Gastrocnemius medialis (tissue), 4 donors: ENCODE measurements around the gene APELA. TPM values are rescaled to one million over a fixed set of nuclear protein-coding genes. Genes with fewer than 3 reads are reported as not detected.
"Not testable (repeated sequence)": the region's sequence is repeated elsewhere in the genome, so short reads cannot be mapped to it uniquely, and the experiment has no call there.

Source experiments
- ATAC-seq, 2 donors: fragments of 150-250 bp; one replicate each; pipeline ENCODE4 v1.9.1; 2016
- DNase-seq, 2 donors: peaks; one replicate each; pipeline ENCODE4 v3.0.0-alpha.2; 2019
- H3K27ac ChIP-seq, 4 donors: fragments of 200-600 bp; sonication (generic); 1 replicate in 1 of 4; 2 replicates in 3 of 4; pipeline ENCODE4 v1.5.1; 2016 to 2018; ENCODE audit warnings: mild to moderate bottlenecking in 2 of 4, moderate library complexity in 1 of 4
- H3K27me3 ChIP-seq, 3 donors: fragments of 200-600 bp; sonication (generic) in 2 of 3; 1 replicate in 1 of 3; 2 replicates in 2 of 3; pipeline versions ENCODE4 v1.5.1 to v1.6.0; 2016 to 2019; ENCODE audit warnings: mild to moderate bottlenecking in 1 of 3, moderate library complexity in 1 of 3
- H3K36me3 ChIP-seq, 2 donors: fragments of 200-600 bp; sonication (generic) in 1 of 2; one replicate each; pipeline ENCODE4 v1.5.1; 2017 to 2018
- H3K4me1 ChIP-seq, 2 donors: fragments of 200-600 bp; sonication (generic) in 1 of 2; one replicate each; pipeline ENCODE4 v1.5.1; 2016 to 2017; ENCODE audit warnings: mild to moderate bottlenecking in 2 of 2
- H3K4me3 ChIP-seq, 4 donors: fragments of 200-600 bp; sonication (generic) in 3 of 4; 1 replicate in 1 of 4; 2 replicates in 3 of 4; pipeline ENCODE4 v1.5.1; 2016 to 2019; ENCODE audit warnings: mild to moderate bottlenecking in 2 of 4
- H3K9me3 ChIP-seq, 3 donors: fragments of 200-600 bp; sonication (generic) in 2 of 3; 1 replicate in 1 of 3; 2 replicates in 2 of 3; pipeline ENCODE4 v1.5.1; 2016 to 2019
- POLR2A ChIP-seq, 2 donors: fragments of 450-650 bp; IDR thresholded peaks; one replicate each; pipeline ENCODE4 v1.6.1; 2017; ENCODE audit warnings: antibody characterized with exemption in 2 of 2, mild to moderate bottlenecking in 2 of 2, moderate library complexity in 2 of 2
- in situ Hi-C, 4 donors: fragments of 200-750 bp; cut with MboI; loops; one replicate each; pipeline versions ENCODE4 v1.15.0 to v1.8.0; 2017; ENCODE audit warnings: low sequenced_read_pairs in 4 of 4
- intact Hi-C: fragments of 100-400 bp; cut with DNase I; formaldehyde crosslinking; loops from one replicate; pipeline ENCODE4 v1.15.1; 2023; ENCODE audit warnings: low total_unique reads
- total RNA-seq, 4 donors: library from RNA; depleted of rRNA; stranded (reverse); fragments of >200 nt; gene quantifications; one replicate each; pipeline versions ENCODE4 v1.1.0 to v1.2.3, GENCODE V29; 2016
- TF ChIP-seq, protein P1 (sequence below), 5 experiments: fragments of 450-650 bp in 3 of 5; fragments of 200-600 bp in 2 of 5; sonication (generic) in 2 of 5; IDR thresholded peaks in 4 of 5; conservative IDR thresholded peaks in 1 of 5; 1 replicate in 4 of 5; 2 replicates in 1 of 5; pipeline ENCODE4 v1.5.1; 2016 to 2019; ENCODE audit warnings: antibody characterized with exemption in 5 of 5, mild to moderate bottlenecking in 3 of 5, moderate library complexity in 3 of 5

APELA gene
- total RNA-seq, 4 donors from 2014 or later = not detected

- ATAC-seq = no peak
- intact Hi-C loops (no loop called here), in situ Hi-C loops (no loop called here)
- TF ChIP-seq, protein P1, sequence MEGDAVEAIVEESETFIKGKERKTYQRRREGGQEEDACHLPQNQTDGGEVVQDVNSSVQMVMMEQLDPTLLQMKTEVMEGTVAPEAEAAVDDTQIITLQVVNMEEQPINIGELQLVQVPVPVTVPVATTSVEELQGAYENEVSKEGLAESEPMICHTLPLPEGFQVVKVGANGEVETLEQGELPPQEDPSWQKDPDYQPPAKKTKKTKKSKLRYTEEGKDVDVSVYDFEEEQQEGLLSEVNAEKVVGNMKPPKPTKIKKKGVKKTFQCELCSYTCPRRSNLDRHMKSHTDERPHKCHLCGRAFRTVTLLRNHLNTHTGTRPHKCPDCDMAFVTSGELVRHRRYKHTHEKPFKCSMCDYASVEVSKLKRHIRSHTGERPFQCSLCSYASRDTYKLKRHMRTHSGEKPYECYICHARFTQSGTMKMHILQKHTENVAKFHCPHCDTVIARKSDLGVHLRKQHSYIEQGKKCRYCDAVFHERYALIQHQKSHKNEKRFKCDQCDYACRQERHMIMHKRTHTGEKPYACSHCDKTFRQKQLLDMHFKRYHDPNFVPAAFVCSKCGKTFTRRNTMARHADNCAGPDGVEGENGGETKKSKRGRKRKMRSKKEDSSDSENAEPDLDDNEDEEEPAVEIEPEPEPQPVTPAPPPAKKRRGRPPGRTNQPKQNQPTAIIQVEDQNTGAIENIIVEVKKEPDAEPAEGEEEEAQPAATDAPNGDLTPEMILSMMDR (IDR thresholded peaks at IDR 0.05 in 4 of 5, conservative IDR thresholded peaks at IDR 0.05 in 1 of 5) = no peak
- no peak for TF ChIP-seq POLR2A (IDR thresholded peaks at IDR 0.05)
- no peaks in the 10 kb centered on the region for H3K4me1 ChIP-seq
- H3K27ac ChIP-seq = no peak overlapping the region
- no peak for DNase-seq
- no peaks in the 10 kb centered on the region for H3K9me3 ChIP-seq
- H3K4me3 ChIP-seq = no peak overlapping the region
- no peaks in the 10 kb centered on the region for H3K27me3 ChIP-seq
- no peaks in the 10 kb centered on the region for H3K36me3 ChIP-seq
These were observed 49.3 kb downstream of the APELA start for GRCh38 chr4:164926301-164926700.

GRCh38 chr4:164927101-164927500, 50.1 kb downstream of the APELA start:
- H3K4me1 ChIP-seq, H3K4me3 ChIP-seq, H3K27me3 ChIP-seq, ATAC-seq, H3K27ac ChIP-seq, in situ Hi-C loops, DNase-seq, H3K9me3 ChIP-seq, H3K36me3 ChIP-seq, intact Hi-C loops: not testable (repeated sequence)

DNA sequence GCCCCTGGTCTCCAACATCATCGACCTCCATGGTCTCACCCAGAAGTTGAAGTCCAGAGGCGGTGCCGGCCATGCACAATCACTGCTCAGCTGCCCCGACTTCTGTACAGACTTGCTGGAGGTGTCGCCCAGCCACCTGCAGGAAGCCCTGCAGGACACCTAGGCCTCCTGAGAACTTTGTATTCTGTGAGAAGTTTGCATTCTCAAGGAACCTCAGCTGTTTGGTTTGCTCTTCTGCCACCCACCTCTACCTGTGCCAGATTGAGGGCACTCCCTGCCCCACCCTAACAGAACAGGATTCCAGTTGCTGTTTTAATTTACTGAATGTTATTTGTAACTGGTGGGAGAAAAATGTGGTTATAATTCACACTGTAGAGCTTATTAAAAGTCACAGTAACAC, 53.7 kb downstream of the APELA start:
- ATAC-seq (no peak), DNase-seq (no peak)
- in situ Hi-C loops = no loop called here
- intact Hi-C loops = no loop called here
- Histone ChIP-seq H3K9me3 (no peaks in the 10 kb centered on the region), H3K4me3 (no peak overlapping the region), H3K27ac (no peak overlapping the region), H3K4me1 (no peaks in the 10 kb centered on the region), H3K27me3 (no peaks in the 10 kb centered on the region), H3K36me3 (no peaks in the 10 kb centered on the region)
- no peak for TF ChIP-seq POLR2A (IDR thresholded peaks at IDR 0.05)

DNA sequence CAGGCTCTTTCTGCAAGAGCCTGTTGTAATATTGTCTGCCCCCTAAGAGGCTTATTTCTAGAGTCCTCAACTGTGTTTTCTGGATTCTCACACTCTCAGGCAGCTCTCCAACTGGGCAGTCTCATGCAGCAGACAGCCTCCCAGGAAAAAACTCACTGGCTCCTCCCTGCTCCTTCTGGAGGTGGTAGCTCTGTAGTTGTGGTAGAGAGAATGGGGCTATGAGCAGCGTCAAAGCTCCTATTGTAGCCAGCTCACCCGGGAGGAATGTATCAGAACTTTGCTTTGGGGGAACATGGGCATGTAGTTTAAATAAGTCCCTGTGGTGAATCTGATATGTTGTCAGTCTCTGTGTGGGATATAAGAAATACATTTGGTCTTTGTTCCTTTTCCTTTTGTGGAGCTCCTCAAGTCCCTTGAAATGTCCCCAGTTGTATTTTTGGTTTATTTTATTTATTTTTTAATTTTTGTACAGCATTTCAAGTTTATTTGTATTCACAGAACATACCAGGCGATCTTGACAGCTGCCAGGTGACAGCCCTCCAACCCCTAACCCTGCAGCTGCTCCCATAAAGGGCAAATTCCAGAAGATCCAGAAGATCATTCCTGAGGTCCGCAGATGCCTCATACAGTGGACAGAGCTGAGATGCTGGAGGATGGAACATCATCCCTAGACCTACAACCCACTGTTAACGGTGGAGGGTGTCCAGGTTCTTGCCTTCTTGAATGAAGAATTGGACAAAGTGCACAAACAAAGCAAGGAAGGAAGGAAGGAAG, 54.8 kb downstream of the APELA start:
- in situ Hi-C loops (no loop called here), intact Hi-C loops (no loop called here)
- DNase-seq (no peak), ATAC-seq (no peak)
- TF ChIP-seq, protein P1 (IDR thresholded peaks at IDR 0.05 in 4 of 5, conservative IDR thresholded peaks at IDR 0.05 in 1 of 5) = no peak
- no peak for TF ChIP-seq POLR2A (IDR thresholded peaks at IDR 0.05)
- Histone ChIP-seq H3K27me3 (no peaks in the 10 kb centered on the region), H3K4me3 (no peak overlapping the region), H3K9me3 (no peaks in the 10 kb centered on the region), H3K36me3 (no peaks in the 10 kb centered on the region), H3K4me1 (no peaks in the 10 kb centered on the region), H3K27ac (no peak overlapping the region)

DNA sequence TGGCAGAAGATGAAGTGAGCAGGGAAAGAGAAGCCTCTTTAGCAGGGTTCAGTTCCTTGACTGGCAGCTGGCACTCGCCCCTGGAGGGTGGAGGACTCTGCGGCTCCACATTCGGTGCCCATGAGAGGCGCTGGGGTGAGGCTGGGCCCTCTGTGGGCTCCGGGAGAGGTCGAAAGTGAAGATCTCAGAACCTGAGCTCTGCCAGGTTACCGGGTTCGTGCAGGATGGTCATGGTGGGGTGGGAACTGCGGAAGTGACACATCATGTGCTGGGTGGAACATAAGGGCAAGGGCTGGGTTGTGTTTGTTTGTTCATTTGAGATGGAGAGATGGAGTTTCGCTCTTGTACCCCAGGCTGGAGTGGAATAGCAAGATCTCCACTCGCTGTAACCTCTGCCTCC, 56.3 kb downstream of the APELA start:
- intact Hi-C loops (no loop called here), in situ Hi-C loops (no loop called here)
- no peaks in the 10 kb centered on the region for H3K27me3 ChIP-seq
- no peak overlapping the region for H3K4me3 ChIP-seq
- no peaks in the 10 kb centered on the region for H3K36me3 ChIP-seq
- DNase-seq = no peak
- no peaks in the 10 kb centered on the region for H3K9me3 ChIP-seq
- TF ChIP-seq POLR2A (IDR thresholded peaks at IDR 0.05) = no peak
- TF ChIP-seq, protein P1 (IDR thresholded peaks at IDR 0.05 in 4 of 5, conservative IDR thresholded peaks at IDR 0.05 in 1 of 5) = no peak
- no peaks in the 10 kb centered on the region for H3K4me1 ChIP-seq
- H3K27ac ChIP-seq = no peak overlapping the region
- no peak for ATAC-seq

- ATAC-seq (no peak), DNase-seq (no peak)
- Histone ChIP-seq H3K9me3 (no peaks in the 10 kb centered on the region), H3K36me3 (no peaks in the 10 kb centered on the region), H3K27me3 (no peaks in the 10 kb centered on the region), H3K27ac (no peak overlapping the region), H3K4me3 (no peak overlapping the region), H3K4me1 (no peaks in the 10 kb centered on the region)
- intact Hi-C loops (no loop called here), in situ Hi-C loops (no loop called here)
- no peak for TF ChIP-seq POLR2A (IDR thresholded peaks at IDR 0.05)
- TF ChIP-seq, protein P1 (IDR thresholded peaks at IDR 0.05 in 4 of 5, conservative IDR thresholded peaks at IDR 0.05 in 1 of 5) = no peak
These were observed 58.4 kb downstream of the APELA start for GRCh38 chr4:164935363-164935762.

- H3K36me3 ChIP-seq, H3K4me3 ChIP-seq, H3K4me1 ChIP-seq, DNase-seq, H3K27ac ChIP-seq, H3K27me3 ChIP-seq, ATAC-seq, H3K9me3 ChIP-seq, in situ Hi-C loops, intact Hi-C loops: not testable (repeated sequence)
These were observed 59.1 kb downstream of the APELA start for GRCh38 chr4:164935865-164936606.
